B cell (primary cell): ENCODE results near the gene RHOV. TPM values are rescaled to one million over a fixed set of nuclear protein-coding genes. Genes with fewer than 3 reads are reported as not detected.

Source experiments
- ATAC-seq: fragments of 200-7000 bp; cut with Tn5 transposase; one replicate; pipeline ENCODE4 v1.10.0; 2021; ENCODE audit warnings: low read depth, mild to moderate bottlenecking, moderate number of reproducible peaks, moderate library complexity
- CTCF ChIA-PET: fragments of 350-600 bp; sonication (Branson Sonifier 250); formaldehyde crosslinking; loops from one replicate; lab custom pipeline; 2021; ENCODE audit warnings: antibody characterized with exemption, inconsistent platforms; lab: Charles Lee
- POLR2A ChIA-PET: fragments of 350-600 bp; sonication (Branson Sonifier 250); formaldehyde crosslinking; loops from one replicate; lab custom pipeline; 2021; ENCODE audit warnings: antibody characterized with exemption; lab: Charles Lee
- DNase-seq: peaks from one replicate; pipeline ENCODE4 v3.0.0; 2013
- H2AFZ ChIP-seq: 2 replicates; pipeline ENCODE4 v1.6.1; 2012; ENCODE audit warnings: mild to moderate bottlenecking, low read depth, low read length; ENCODE audit not compliant: insufficient read depth, poor library complexity, severe bottlenecking
- H3K27ac ChIP-seq, 2 donors: 1 replicate in 1 of 2; 2 replicates in 1 of 2; pipeline ENCODE4 v1.5.1; 2012 to 2013; ENCODE audit warnings: low read length in 2 of 2, mild to moderate bottlenecking in 2 of 2, moderate library complexity in 1 of 2
- H3K27me3 ChIP-seq, 4 experiments: fragments of 200-600 bp in 1 of 4; sonication (generic) in 1 of 4; replicated peaks in 1 of 4; 1 replicate in 2 of 4; 2 replicates in 2 of 4; pipeline versions ENCODE4 v1.6.1 to v1.7.0; 2013 to 2016; ENCODE audit warnings: low read length in 3 of 4, mild to moderate bottlenecking in 2 of 4, mixed read lengths in 1 of 4, moderate library complexity in 1 of 4; ENCODE audit not compliant: insufficient read depth in 4 of 4, control insufficient read depth in 3 of 4; ENCODE audit errors: control extremely low read depth in 1 of 4
- H3K36me3 ChIP-seq, 2 experiments: replicated peaks in 1 of 2; 1 replicate in 1 of 2; 2 replicates in 1 of 2; pipeline versions ENCODE4 v1.6.1 to v1.7.1; 2013; ENCODE audit warnings: low read length in 1 of 2; ENCODE audit not compliant: insufficient read depth in 2 of 2, control insufficient read depth in 1 of 2; ENCODE audit errors: control extremely low read depth in 1 of 2, extremely low read depth in 1 of 2
- H3K4me1 ChIP-seq, 2 donors: fragments of 200-600 bp in 1 of 2; sonication (generic) in 1 of 2; 1 replicate in 1 of 2; 2 replicates in 1 of 2; pipeline versions ENCODE4 v1.5.1 to v1.6.1; 2013 to 2017; ENCODE audit warnings: low read length in 2 of 2; ENCODE audit not compliant: control insufficient read depth in 2 of 2, insufficient read depth in 2 of 2
- H3K4me2 ChIP-seq: replicated peaks from 2 replicates; pipeline ENCODE3; 2012; ENCODE audit warnings: mild to moderate bottlenecking, low read depth, low read length; ENCODE audit not compliant: poor library complexity, severe bottlenecking
- H3K4me3 ChIP-seq, 5 experiments: fragments of 200-600 bp in 1 of 5; sonication (generic) in 1 of 5; 1 replicate in 3 of 5; 2 replicates in 2 of 5; pipeline versions ENCODE4 v1.5.1 to v1.7.0; 2011 to 2016; ENCODE audit warnings: low read length in 4 of 5, mild to moderate bottlenecking in 4 of 5, low read depth in 2 of 5, control low read depth in 1 of 5, moderate library complexity in 1 of 5; ENCODE audit not compliant: insufficient read depth in 1 of 5; ENCODE audit errors: control extremely low read depth in 1 of 5, extremely low read depth in 1 of 5
- H3K79me2 ChIP-seq: fragments of 200-600 bp; sonication (generic); one replicate; pipeline ENCODE4 v1.6.0; 2016; ENCODE audit warnings: low read length; ENCODE audit not compliant: control insufficient read depth, insufficient read depth
- H3K9ac ChIP-seq: fragments of 200-600 bp; sonication (generic); 2 replicates; pipeline ENCODE4 v1.6.1; 2017; ENCODE audit warnings: mild to moderate bottlenecking, low read length, moderate library complexity
- H3K9me3 ChIP-seq, 3 donors: one replicate each; pipeline versions ENCODE4 v1.6.1 to v1.7.1; 2013; ENCODE audit warnings: low read length in 2 of 3; ENCODE audit not compliant: control insufficient read depth in 2 of 3, insufficient read depth in 1 of 3; ENCODE audit errors: control extremely low read depth in 1 of 3
- H4K20me1 ChIP-seq: 2 replicates; pipeline ENCODE4 v1.6.0; 2012; ENCODE audit warnings: mild to moderate bottlenecking, low read length; ENCODE audit not compliant: insufficient read depth, control insufficient read depth, poor library complexity, severe bottlenecking
- H3K27ac Mint-ChIP-seq: one replicate; pipeline ENCODE4 v1.8.0; 2021; ENCODE audit warnings: mixed read lengths
- H3K27me3 Mint-ChIP-seq: one replicate; pipeline ENCODE4 v1.8.0; 2021; ENCODE audit warnings: mixed read lengths
- H3K4me1 Mint-ChIP-seq: one replicate; pipeline ENCODE4 v1.8.0; 2021; ENCODE audit warnings: mixed read lengths
- H3K4me3 Mint-ChIP-seq: one replicate; pipeline ENCODE4 v1.8.0; 2021; ENCODE audit warnings: mixed read lengths
- H3K9me3 Mint-ChIP-seq: one replicate; pipeline ENCODE4 v1.8.0; 2022; ENCODE audit warnings: mixed read lengths; ENCODE audit not compliant: insufficient read depth
- EZH2 ChIP-seq: IDR thresholded peaks from 2 replicates; pipeline ENCODE4 v1.6.1; 2012; ENCODE audit warnings: borderline replicate concordance, low read depth, mild to moderate bottlenecking, moderate library complexity, low read length; ENCODE audit not compliant: insufficient read depth, poor library complexity, severe bottlenecking
- WGBS: methylation state at CpG from one replicate; pipeline ENCODE4 v1.1.5; 2013; ENCODE audit warnings: missing lambda C conversion rate; ENCODE audit not compliant: insufficient coverage; 5-methylcytosine and 5-hydroxymethylcytosine counted together
- intact Hi-C: fragments of 100-400 bp; cut with micrococcal nuclease; formaldehyde crosslinking; loops from one replicate; pipeline ENCODE4 v1.10.0; 2022
- polyA plus RNA-seq: library from polyadenylated mRNA; depleted of rRNA; stranded (reverse); fragments of >200 nt; gene quantifications from 2 replicates; pipeline ENCODE4 v1.2.3, GENCODE V29; 2012
- total RNA-seq, 2 donors: library from RNA; stranded (reverse); fragments of 120-200 nt in 1 of 2; gene quantifications; 1 replicate in 1 of 2; 2 replicates in 1 of 2; pipeline versions ENCODE4 v1.2.3 to v1.2.4, GENCODE V29; 2013 to 2022
- TF ChIP-seq, protein P1 (sequence below): fragments of 200-600 bp; IDR thresholded peaks from one replicate; pipeline ENCODE4 v1.8.0; 2022; ENCODE audit warnings: antibody characterized with exemption, mild to moderate bottlenecking

Gene RHOV
- total and polyA plus RNA-seq, 2 donors (not counting 1 experiment from before 2014, with no cell fraction given), result 0.54 TPM; not detected in 1

DNA sequence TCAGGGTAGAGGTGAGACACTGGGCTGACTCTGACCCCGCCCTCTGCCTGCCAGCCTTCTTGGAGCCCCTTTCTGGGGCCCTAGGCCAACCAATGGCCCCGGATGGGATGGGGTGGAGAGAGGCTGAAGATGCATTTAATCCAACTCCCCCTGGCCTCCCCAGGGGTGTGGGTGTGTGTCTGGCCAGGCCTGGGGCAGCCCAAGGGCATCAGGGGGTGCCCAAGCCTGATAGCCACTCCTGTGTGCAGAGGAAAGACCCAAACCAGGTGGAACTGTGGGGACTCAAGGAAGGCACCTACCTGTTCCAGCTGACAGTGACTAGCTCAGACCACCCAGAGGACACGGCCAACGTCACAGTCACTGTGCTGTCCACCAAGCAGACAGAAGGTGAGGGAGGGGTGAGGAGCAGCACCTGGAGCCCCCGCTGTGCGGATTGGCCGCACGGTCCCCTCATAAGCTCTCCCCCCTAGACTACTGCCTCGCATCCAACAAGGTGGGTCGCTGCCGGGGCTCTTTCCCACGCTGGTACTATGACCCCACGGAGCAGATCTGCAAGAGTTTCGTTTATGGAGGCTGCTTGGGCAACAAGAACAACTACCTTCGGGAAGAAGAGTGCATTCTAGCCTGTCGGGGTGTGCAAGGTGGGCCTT is 20.7 kb downstream of the RHOV start:
- Mint-ChIP-seq H3K27ac (no peak overlapping the region), H3K9me3 (no peaks in the 10 kb centered on the region), H3K4me1 (peaks cover 6% of the 10 kb centered on the region), H3K27me3 (no peaks in the 10 kb centered on the region), H3K4me3 (no peak overlapping the region)
- Histone ChIP-seq H3K9me3 (no peaks in the 10 kb centered on the region), H3K4me3 (no peak overlapping the region), H3K36me3 (no peaks in the 10 kb centered on the region), H3K4me2 (no peak overlapping the region), H3K4me1 (peaks cover 0 to 7% of the 10 kb centered on the region in 2 donors), H3K27me3 (no peaks in the 10 kb centered on the region), H3K79me2 (no peaks in the 10 kb centered on the region), H4K20me1 (no peaks in the 10 kb centered on the region), H3K27ac (no peak overlapping the region), H2AFZ (no peak overlapping the region), H3K9ac (no peak overlapping the region)
- no peak for DNase-seq
- ChIA-PET CTCF (no interaction called here), POLR2A (no interaction called here)
- 95% methylated on average over 15 of the region's 16 CpGs for WGBS
- ATAC-seq, result no peak
- no peak for TF ChIP-seq EZH2
- TF ChIP-seq, protein P1, sequence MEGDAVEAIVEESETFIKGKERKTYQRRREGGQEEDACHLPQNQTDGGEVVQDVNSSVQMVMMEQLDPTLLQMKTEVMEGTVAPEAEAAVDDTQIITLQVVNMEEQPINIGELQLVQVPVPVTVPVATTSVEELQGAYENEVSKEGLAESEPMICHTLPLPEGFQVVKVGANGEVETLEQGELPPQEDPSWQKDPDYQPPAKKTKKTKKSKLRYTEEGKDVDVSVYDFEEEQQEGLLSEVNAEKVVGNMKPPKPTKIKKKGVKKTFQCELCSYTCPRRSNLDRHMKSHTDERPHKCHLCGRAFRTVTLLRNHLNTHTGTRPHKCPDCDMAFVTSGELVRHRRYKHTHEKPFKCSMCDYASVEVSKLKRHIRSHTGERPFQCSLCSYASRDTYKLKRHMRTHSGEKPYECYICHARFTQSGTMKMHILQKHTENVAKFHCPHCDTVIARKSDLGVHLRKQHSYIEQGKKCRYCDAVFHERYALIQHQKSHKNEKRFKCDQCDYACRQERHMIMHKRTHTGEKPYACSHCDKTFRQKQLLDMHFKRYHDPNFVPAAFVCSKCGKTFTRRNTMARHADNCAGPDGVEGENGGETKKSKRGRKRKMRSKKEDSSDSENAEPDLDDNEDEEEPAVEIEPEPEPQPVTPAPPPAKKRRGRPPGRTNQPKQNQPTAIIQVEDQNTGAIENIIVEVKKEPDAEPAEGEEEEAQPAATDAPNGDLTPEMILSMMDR, result no peak
- intact Hi-C loops, result no loop called here

DNA sequence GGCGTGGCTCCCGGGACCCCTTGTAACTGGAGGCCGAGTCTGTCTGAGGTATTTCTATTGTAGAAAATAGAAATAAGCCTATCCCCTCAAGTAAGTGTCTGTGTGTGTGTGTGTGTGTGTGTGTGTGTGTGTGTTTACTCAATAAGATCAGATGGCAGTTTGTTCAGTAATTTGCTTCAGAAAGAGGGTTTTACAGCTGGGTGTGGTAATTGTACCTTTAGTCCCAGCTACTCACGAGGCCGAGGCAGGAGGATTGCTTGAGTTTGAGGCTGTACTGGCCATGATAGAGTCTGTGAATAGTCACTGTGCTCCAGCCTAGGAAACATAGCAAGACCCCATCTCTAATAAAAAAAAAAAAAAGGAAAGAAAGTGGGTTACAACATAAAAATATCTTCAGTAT is 21.5 kb downstream of the RHOV start:
- Mint-ChIP-seq H3K4me3 (no peak overlapping the region), H3K9me3 (no peaks in the 10 kb centered on the region), H3K4me1 (peaks cover 9% of the 10 kb centered on the region), H3K27ac (no peak overlapping the region), H3K27me3 (no peaks in the 10 kb centered on the region)
- Histone ChIP-seq H3K9me3 (no peaks in the 10 kb centered on the region), H3K27me3 (no peaks in the 10 kb centered on the region), H3K9ac (no peak overlapping the region), H3K79me2 (no peaks in the 10 kb centered on the region), H3K4me3 (no peak overlapping the region), H3K36me3 (no peaks in the 10 kb centered on the region), H4K20me1 (no peaks in the 10 kb centered on the region), H2AFZ (no peak overlapping the region), H3K4me1 (peaks cover 1 to 7% of the 10 kb centered on the region in 2 donors), H3K4me2 (no peak overlapping the region), H3K27ac (no peak overlapping the region)
- intact Hi-C loops, result no loop called here
- ChIA-PET CTCF (interaction anchor here (1.2 kb wide), 1 partner anchor 41 kb away, joined by 6 read pairs; the partner anchor contains the start of gene VPS18), POLR2A (interaction anchor here (0.6 to 0.7 kb wide), 2 partner anchors 46 to 1785 kb away, joined by 5 to 7 read pairs; no protein-coding TSS in a partner anchor)
- WGBS, result no CpG with 5 or more reads among the region's 5 CpGs
- ATAC-seq (no peak), DNase-seq (no peak)
- no peak for TF ChIP-seq EZH2
- TF ChIP-seq, protein P1, result no peak
